Mammary epithelial cell (primary cell): Measurements from ENCODE around the gene RGS19.

ENCODE experiments used
- EZH2 ChIP-seq: IDR thresholded peaks from 2 replicates; pipeline ENCODE4 v1.6.1; 2012; ENCODE audit warnings: low read length, inconsistent platforms, borderline replicate concordance
- TF ChIP-seq, protein P1 (sequence below), 2 donors: IDR thresholded peaks in 1 of 2; conservative IDR thresholded peaks in 1 of 2; 2 replicates each; pipeline ENCODE4 v1.5.1; 2011 to 2012; ENCODE audit warnings: inconsistent platforms in 2 of 2, low read length in 2 of 2, mild to moderate bottlenecking in 2 of 2, control low read depth in 1 of 2, low read depth in 1 of 2; ENCODE audit not compliant: insufficient read depth in 1 of 2; ENCODE audit errors: extremely low read depth in 1 of 2

DNA sequence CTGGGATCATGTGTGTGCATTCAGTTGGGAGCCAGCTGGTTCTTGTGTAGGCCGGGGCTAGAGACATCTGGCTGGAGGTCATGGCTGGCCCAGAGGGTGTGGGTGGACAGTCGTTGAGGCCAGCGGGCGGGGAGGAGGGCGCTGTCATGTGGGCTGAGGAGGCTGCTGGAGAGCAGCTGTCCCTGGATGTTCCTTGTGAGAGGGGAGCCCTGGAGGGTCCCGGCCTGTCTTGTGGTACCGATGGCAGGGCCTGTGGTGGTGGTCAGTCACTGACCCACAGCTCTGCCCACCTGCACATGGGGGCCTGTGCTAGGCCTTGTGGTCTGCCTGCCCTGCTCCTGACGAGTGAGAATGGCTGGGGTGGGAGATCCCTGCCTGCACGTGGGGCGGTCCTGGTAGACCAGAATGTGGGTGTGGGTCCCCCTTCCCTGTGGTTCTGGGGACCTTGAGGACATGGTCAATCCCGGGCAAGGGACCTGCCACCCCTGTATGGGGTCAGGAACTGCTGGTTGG lies 45.3 kb downstream of the RGS19 start:
- TF ChIP-seq, protein P1, sequence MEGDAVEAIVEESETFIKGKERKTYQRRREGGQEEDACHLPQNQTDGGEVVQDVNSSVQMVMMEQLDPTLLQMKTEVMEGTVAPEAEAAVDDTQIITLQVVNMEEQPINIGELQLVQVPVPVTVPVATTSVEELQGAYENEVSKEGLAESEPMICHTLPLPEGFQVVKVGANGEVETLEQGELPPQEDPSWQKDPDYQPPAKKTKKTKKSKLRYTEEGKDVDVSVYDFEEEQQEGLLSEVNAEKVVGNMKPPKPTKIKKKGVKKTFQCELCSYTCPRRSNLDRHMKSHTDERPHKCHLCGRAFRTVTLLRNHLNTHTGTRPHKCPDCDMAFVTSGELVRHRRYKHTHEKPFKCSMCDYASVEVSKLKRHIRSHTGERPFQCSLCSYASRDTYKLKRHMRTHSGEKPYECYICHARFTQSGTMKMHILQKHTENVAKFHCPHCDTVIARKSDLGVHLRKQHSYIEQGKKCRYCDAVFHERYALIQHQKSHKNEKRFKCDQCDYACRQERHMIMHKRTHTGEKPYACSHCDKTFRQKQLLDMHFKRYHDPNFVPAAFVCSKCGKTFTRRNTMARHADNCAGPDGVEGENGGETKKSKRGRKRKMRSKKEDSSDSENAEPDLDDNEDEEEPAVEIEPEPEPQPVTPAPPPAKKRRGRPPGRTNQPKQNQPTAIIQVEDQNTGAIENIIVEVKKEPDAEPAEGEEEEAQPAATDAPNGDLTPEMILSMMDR (conservative IDR thresholded peaks at IDR 0.05 in 1 of 2, IDR thresholded peaks at IDR 0.05 in 1 of 2; ENCODE audit: extremely low read depth in 1 of 2, insufficient read depth in 1 of 2, low read depth in 1 of 2, low read length in 2 of 2) = no peak
- no peak for TF ChIP-seq EZH2
